ENCODE results near the gene CBFA2T3.

CBFA2T3 gene

DNA sequence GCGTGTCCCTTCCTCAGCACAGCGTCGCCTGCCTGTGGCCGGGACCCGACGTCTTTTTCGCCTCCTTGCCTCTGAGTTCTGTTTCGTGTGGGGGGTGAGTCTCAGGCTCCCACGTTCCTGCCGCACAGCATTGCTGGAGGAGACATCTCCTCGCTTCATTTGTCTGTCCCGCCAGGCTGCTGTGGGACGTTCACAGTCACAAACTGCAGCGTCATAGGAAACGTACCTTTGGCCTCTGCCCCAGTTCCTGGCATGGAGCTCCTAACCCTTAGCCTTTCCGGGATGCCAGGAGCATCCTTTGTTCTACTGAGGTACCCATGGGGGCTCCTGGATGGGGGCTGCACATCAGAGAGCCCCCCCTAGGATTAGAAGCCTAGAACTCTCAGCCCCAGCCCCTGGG, 18.2 kb upstream of the CBFA2T3 start:
- no peak for DNase-seq

DNA sequence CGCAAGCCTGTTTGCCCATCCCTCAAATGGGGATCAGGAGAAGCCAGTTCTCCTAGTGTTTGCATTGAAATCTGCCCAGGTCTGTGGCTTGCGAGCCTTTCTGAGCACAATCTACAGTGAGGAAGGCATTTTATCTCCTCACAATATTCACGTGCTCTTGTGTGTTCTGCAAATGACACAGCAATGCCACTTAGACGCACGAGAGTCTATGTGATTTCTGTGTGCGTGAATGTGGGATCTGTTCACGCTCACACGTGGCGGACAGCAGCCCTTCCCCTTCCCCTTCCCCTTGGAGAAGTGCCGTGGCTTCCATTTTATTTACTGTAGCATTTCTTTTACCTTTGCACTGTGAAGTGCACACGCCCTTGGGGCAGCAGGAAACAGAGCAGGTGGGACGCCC, 17.7 kb upstream of the CBFA2T3 start:
- DNase-seq: no peak

DNA sequence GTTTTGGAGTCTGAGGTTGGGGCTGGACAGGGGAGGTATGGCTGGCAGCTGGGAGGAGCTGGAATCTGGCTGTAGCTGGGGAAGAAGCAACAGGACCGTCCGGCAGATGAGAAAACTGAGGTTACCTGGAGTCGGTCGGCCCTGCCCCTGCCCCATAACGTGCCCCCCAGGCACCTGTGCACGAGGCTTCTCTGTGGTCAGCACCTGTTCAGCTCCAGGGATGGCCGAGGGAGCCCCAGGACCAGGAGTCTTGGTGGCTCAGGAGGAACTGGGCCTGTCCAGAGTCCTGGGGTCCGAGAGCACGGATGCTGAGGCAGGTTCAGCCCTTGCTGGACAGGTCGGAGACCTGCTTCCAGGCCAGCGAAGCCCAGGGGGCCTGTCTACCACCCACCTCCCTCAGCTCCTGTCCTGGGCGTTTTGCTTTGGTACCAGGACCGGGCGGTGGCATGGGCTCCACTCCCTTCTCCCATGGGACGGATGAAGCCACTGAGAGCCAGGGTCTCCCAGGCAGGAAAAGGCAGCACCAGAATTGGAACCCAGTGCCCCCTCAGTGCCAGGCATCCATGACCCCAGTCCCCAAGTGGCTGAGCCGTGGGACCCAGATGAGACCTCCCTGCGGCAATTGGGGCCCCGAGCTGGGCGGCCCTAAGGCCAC, 17.1 kb upstream of the CBFA2T3 start:
- DNase-seq: no peak

GRCh38 chr16:88993166-88993761, 16.3 kb upstream of the CBFA2T3 start:
- DNase-seq: no peak

- no peak for DNase-seq
Observed at GRCh38 chr16:88992351-88993165, 15.6 kb upstream of the CBFA2T3 start.

- DNase-seq: no peak
Observed at GRCh38 chr16:88991813-88992350, 14.9 kb upstream of the CBFA2T3 start.

GRCh38 chr16:88989852-88990547, 13.0 kb upstream of the CBFA2T3 start:
- DNase-seq: no peak

DNA sequence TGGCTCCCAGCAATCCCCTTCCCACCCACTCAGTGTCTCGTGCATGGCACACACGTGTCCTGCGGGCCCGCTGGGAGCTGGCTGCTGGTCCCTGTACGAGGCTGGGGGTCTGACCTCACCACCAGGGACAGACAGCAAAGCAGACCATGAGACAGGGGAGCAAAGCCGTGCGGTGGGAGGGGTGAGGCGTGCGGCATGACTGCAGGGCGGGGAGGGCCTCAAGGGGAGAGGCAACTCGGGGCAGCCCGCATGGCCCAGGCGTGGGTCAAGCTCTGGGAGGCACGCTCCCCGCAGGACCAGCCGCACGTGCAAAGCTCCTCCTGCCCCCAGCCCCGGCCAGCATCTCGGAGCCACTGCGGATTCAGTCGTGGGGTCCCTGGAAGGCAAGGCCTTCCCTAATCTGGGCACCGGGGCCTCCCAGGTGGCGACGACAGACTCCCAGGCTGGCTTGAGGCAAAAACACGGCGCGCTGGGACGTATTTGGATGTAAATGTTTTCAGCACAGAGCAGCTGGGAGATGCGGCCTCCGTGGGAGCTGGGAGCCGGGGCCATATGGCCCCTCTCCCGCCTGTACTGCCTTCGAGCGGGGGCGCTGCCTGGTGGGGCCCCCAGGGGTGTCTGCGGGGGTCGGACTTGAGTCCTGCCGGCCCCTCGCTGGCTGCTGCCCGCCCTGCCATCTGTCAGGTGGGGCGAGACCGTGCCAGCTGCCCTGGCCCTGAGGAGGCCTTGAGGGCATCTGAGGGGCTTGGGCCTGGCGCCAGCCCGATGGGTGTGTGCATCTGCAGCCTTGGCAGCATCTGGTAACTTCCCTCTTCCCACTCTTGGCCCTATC, 12.2 kb upstream of the CBFA2T3 start:
- no peak for DNase-seq

DNA sequence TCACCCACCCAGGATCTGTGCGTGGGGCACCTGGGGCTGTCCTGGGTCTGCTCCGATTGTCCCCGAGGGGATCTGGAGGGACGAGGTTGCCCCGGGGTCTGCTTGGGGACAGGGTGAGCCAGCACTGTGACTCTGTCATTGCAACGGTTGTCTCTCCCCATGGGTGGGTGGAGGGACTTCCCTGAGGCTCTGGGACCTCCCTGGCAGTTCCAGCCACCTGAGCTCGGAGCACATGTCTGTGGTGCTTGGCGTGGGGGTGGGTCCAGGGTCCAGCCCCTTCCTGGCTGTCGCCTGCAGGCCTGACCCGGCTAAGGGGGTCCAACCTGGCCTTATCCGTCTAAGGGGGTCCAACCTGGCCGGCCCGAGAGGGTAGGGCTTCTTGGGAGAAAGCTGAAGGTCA, 8.5 kb upstream of the CBFA2T3 start:
- DNase-seq: no peak

DNA sequence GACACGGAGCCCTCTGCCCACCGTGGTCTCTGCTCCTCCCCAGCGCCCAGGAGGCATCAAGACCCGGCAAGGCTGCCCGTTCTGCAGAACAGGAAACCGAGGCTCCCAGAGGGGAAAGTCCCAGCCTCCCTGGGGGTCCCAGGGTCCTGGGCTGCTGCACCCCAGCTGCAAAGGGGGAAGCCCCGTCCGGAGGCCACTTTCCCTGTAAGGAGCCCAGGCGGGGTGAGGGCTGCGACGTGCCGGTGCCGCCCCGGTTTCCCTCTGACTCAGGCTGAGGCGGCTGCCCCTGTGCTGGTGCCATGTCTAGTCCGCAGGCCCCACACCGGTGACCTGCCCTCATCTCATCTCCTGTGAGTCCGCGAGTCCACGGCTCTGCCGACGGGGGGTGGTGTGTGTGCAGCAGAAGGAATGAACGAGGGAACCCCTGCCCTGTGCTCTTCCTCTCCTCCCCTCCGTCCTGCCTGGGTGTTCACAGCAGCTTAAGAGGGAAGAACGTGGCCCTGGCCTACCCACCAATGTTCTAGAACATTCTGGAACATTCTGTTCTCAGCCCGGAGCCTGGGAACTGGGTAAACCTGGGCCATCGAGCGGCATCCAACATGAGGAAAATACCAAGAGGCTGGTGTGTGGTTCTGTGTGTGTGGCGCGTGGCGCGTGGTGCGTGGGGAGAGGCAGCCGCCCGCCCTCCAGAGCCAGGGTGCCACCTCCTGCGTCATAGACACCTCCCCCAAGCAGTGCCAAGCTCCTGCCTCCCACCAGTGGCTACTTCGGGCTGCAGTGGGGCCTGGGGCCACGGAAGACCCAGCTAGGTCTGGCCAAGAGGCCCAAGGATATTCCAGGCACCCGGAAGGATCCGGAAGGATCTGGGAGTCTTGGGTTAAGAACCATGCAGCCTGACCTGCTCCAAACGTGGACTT, 7.0 kb upstream of the CBFA2T3 start:
- DNase-seq: no peak

DNA sequence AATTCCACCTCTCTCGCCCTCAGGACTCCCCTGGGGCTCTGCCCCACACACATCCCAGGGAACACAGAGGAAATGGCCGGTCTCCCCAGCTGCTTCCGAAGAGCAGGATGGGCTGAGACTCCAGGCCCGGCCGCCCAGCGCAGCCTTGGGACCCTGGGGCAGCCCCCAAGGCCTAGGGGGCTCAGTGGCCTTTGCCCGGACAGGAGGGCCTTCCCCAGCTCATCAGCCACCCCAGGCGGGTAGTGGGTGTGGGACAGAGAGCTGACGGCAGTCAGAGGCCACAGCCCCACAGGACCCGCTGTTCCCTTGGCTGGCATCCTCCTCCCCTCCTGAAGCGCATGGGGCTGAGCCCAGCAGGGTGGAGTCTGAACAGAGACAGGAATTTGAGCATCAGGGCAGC, 6.2 kb upstream of the CBFA2T3 start:
- no peak for DNase-seq

GRCh38 chr16:88982286-88983084, 5.5 kb upstream of the CBFA2T3 start:
- no peak for DNase-seq

- no peak for DNase-seq
Observed at GRCh38 chr16:88979353-88980015, 2.5 kb upstream of the CBFA2T3 start.

DNA sequence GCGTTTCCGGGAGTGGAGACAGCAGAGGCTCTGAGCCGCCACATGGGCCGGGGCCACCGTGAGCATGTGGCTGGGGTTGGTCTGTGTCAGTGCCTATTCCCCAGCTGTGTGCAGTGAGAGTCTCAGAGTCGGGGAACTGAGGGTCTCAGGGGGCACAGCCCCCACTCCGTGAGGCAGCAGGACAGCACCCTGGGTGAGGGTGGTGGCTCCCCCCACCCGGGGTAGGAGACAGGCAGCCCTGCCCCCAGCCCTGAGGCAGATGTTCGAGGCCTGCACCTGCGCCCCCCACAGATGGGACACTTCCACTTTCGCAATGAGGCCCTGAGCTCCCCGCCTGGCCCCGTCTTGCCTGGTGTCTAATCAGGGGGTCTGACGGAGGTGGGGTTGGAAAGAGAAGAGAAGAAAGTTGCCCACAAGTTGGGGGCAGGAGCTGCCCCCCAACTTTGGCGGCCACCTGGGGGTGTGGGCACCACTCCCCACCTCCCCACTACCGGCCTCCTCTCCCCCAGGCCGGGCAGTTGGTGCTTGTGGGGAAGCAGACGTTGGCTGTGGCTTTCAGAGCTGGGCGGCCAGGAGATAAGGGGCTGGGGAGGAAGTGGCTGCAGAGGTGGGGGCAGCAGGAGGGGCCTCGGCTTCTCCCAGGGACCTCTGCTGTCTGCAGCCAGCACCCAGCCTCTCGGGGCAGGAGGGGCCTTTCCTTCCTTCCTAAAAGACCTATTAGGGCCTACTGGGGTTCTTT, 1.8 kb upstream of the CBFA2T3 start:
- no peak for DNase-seq

GRCh38 chr16:88977812-88978607, 1.0 kb upstream of the CBFA2T3 start:
- no peak for DNase-seq

- no peak for DNase-seq
Observed at GRCh38 chr16:88976366-88977017, 515 bp downstream of the CBFA2T3 start.

DNA sequence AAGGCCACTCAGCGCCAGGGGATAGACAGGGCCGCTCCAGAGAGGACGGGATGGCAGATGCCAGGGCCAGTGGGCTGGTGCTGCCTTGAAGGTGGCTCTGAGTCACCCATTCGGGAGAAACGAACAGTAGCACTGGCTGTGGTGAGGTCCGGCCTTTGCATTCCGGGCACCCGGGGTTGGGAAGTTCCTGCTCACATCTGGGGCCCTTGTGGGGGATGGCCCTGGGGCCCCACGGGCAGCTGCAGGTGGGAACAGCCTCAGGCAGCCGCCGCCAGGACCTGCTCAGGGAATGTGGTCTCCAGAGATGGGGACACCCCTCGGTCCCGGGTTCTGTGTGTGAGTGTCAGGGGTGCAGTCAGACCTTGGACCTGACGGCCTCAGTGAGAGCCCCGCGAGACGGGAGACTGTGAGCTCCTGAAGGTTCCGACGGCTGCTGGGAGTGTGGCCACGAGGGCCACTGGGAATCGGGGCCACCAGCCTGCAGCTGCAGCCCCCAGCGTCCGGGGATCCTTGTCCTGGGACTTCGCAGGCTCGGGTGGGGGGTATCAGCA, 1.4 kb downstream of the CBFA2T3 start:
- DNase-seq: no peak

DNA sequence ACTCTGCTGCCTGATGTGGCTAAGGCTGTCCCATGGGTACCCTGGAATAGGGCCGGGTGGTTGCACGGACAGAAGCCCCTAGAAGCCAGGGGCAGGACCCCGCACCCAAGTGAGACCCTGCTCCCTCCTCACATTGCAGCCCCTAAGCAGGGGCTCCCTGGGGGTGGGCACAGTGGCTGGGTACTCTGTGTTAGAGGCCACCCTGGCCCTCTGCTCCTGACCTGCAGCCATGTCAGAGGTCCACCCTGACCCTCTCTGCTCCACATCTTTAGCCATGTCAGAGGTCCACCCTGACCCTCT, 2.1 kb downstream of the CBFA2T3 start:
- DNase-seq: no peak

Measured in NCI-H1417 treated with DMSO at 0.1 percent for 48 hours (cell line).